HG03520 (cell line): ENCODE measurements around the gene TSC22D1.

Experiments used
- ATAC-seq: cut with Tn5 transposase; IDR thresholded peaks from one replicate; pipeline ENCODE4 v1.9.1; 2021; ENCODE audit warnings: mild to moderate bottlenecking, moderate library complexity; ENCODE audit not compliant: unreplicated experiment

Gene TSC22D1

DNA sequence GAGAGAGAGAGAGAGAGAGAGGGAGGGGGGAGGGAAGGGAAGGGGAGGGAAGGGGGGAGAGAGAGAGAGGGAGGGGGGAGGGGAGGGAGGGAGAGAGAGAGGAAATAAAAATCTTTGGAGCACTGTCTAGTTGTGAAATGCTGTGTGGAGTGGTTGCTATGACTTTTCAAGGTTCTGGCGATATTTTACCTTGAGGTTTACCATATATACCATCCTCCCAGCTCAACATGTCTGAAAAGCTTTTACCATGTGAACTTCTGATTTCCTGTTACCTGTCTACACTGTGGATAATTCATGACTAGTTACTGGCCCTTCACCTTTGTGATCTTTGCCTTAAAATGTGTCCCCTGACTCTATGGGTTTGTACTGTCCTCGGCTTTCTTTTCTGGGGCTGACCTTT, 164.3 kb downstream of the TSC22D1 start:
- no peak for ATAC-seq

GRCh38 chr13:44410328-44410859, 165.7 kb downstream of the TSC22D1 start:
- no peak for ATAC-seq

DNA sequence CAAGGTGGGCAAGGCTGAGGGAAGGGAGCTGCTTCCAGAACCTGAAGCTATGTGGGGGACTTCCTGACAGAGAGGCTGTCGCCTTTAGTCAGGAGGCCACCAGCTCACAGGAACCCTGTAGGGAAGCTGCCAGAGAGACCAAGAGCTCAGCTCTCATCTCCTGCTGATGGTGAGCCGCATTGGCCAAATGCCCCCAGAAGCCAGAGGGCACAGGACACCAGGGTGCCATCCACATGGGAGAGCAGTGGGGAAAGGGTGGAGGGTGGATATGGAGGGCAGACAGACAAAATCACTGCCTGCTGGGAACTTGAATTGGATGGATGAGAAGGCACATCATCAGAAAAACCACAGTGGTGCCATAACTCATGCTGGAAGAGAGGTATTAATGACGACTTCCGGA, 166.5 kb downstream of the TSC22D1 start:
- no peak for ATAC-seq

GRCh38 chr13:44407891-44408290, 168.2 kb downstream of the TSC22D1 start:
- ATAC-seq: no peak

DNA sequence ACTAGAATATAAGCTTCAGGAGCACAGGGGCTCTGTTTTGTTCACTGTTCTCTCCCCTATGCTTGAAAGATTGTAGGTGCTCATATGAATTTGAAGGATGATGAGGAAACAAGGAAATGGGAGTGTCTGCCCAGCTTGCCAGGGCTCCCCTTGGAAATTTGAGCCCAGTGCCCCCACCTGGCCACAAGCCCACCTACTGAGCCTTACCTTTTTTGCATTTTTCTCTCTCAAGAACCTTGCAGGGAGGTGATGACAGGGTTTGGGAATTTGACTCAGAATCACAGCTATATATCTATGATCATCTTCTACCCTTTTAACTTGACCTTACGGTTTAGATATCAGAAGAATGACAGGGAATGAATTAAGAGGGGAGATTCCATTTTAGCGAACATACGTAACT, 168.8 kb downstream of the TSC22D1 start:
- no peak for ATAC-seq

GRCh38 chr13:44406617-44407016, 169.5 kb downstream of the TSC22D1 start:
- ATAC-seq: no peak

DNA sequence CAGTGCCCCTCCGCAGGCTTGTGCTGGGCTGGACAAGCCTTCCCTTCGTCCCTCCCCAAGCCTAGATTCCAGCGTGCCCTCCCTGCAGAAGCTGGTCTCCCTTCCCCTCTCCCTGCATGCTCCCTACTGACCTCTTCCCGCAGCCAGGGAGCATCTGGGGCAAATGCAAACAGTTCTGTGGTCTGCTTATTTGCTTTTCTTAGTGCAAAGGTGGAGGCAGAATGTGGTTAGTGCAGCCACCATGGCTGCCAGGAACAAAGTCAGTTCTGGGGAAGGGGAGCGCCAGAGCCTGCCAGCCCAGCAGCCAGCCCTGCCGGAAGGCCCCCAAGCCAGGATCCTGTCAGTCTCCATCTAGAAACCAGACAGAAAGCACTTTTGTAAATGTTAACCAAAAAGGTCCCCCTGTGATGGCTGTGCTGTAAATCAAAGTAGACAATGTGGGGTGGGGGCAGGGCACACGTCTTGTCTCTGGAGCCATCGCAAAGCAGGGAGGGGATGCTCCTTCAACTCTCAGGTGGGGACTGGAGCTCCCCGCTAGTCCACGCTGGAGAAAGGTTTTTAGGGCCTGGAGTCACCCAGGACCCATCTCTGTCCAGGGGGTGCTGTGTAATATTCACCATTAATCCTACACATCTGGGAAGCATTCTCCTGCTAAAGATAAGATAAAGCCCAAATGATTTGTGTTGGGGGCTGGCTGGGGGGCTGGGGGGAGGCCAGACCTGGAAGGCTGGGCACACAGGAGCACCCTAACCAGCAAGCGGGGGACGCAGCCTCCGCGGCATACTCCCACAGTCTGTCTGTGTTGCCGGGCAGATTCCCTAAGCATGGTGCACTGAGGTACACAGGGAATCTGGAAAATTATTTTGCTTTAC, 171.6 kb downstream of the TSC22D1 start:
- ATAC-seq: no peak

- no peak for ATAC-seq
Observed at GRCh38 chr13:44403461-44404056, 172.6 kb downstream of the TSC22D1 start.

DNA sequence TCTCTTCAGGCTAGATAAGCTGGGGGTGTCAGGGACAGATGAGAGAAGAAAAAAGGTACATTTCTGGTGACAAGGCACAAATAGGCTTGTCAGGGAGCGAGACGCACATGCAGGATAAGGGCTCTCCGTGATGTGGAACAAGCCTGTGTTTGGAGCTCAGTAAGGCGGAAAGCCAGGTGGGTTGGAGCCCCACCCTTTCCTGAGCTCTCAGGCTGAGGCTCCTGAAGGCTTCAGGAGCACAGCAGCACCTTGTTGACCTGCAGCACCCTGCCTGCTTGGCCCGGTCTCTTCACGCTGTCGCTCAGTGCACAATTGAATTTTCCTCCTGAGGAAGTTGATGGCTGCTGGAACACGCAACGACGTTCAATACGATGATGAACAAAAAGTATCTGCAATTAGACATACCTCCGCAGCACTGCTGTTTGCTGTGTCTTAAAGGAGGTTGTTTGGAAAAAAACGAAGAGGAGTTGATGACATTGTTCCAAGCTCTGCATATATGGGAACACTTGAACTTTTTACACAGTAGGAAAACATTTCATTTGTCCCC, 173.2 kb downstream of the TSC22D1 start:
- ATAC-seq: no peak

GRCh38 chr13:44401577-44401976, 174.6 kb downstream of the TSC22D1 start:
- ATAC-seq: no peak

DNA sequence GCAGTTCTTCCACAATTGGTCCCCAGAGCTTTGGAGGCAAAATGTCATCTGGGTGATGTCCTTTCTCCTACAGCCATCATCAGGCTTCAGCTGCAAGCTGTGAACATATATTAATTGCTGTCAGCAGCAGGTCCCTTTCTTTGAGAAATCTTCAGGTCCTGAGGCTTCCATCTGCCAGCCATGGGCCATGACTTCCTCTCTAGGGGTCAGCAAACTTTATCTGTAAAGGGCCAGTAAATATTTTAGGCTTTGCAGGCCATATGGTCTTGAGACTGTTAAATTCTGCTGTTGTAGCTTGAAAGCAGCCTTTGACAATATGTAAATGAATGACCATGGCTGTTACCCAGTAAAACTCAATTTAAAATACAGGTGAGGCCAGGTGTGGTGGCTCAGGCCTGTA, 175.4 kb downstream of the TSC22D1 start:
- no peak for ATAC-seq

GRCh38 chr13:44399074-44399473, 177.1 kb downstream of the TSC22D1 start:
- no peak for ATAC-seq

DNA sequence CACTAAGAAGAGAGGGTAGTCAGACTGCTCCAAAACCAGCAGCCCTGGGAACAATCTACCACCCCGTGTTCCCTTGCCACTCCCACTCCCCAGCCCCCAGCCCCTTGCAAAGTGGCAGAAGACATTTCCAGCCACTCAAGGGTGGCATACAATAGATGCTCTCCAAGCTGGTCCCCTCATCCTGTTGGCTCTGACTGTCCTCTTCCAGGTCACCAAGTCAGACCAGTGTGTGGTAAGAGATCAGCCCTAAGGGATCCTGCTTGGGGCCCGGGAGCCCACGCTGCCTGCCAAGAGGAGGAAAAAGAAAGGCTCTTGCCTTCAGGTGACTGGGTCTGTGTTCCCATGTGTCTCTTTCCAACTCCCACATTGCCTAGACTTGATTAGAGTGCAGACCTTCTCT, 177.5 kb downstream of the TSC22D1 start:
- no peak for ATAC-seq

- no peak for ATAC-seq
Observed at GRCh38 chr13:44397766-44398223, 178.3 kb downstream of the TSC22D1 start.

DNA sequence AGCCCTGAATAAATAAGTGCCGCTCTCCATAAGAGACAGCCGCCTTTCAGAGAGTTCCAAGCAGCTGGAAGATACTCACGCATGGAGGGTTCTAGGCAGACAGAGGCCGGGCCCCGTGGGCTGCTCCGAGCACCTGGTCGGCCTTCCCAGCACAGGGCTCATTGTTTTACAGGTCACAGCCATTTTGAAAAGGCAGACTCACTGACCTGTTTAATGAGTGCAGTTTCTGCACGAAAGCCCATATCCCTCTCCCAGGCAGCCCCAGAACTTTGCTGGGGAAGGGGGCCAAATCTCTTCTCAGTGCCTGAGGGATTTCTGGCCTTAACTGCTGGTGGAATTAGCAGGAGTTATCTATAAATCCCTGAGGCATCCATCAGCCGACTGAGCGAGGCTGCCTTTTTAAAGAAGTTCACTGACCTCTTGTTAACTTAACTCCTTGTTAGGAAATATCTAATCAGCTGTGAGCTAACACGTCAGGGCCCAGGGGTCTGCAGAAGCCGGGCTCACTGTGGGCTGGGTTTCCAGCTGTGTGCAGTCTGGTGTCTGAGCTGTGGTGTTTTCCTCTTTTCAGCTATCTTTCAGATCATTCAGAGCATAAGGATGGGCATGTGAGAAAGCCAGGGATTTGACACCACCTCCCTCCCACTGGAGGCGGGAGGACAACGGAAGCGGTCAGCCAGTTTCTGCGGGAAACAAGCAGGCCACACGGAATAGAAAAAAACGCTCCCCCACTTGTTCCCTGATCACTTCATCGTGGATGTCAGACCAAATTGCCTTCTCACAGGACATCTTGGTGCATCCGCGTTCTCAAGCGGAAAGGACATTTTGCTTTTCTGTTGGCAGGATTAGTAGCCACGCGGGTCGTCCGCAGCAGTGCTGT, 179.2 kb downstream of the TSC22D1 start:
- no peak for ATAC-seq

DNA sequence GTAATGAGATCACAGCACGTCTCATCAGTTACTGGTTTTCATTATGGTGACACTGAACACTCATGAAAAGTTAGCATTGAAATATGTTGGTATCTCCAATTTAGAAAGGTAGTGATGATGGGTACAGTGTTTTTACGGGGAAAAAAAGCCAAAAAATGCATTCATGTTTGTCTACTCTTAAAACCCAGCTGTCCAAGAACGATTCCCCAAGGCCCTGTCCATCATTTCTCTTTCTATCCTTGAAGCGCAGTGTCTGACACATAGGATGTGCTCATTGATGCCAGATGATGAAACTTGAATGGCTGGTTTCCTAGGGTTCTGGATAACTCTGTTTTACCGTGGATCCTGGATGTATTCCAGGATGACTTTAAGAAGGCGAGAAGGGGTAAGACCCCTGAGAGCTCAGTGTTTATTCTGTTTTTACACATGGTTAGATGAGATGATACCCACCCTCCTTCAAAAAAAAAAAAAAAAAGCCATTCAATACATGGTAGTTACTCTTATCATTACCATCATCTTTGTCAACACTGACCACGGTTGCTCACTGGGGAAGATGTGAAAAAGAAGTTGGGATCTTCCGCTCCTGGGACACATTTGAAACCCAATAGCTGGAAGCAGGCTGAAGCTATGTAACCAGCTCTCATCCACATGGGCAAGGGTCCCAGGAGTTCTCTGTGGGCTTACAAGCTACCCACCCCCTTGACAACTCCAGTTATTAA, 180.0 kb downstream of the TSC22D1 start:
- no peak for ATAC-seq

GRCh38 chr13:44394658-44395057, 181.5 kb downstream of the TSC22D1 start:
- ATAC-seq: no peak

DNA sequence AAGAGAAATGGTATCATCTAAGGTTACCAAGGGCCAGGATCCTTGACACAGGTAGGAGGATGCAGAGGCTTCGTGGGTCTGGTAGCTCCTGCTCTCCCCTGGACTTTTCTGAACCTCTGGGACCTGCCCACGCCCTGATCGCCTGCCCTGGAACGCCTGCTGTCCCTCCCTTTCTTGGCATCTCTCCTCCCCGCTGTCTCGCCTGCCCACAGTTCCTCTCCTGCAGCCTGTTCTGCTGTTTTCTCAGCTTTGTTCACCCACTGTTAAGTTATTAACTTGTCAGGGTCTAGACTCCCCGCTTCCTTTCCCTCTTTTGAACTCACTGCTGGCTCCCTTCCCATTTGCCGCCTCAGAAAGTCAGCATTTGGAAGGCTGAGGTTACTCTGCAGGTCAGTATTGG, 182.7 kb downstream of the TSC22D1 start:
- no peak for ATAC-seq

GRCh38 chr13:44389876-44390275, 186.3 kb downstream of the TSC22D1 start:
- ATAC-seq: no peak

GRCh38 chr13:44389060-44389666, 187.0 kb downstream of the TSC22D1 start:
- no peak for ATAC-seq
